Head of caudate nucleus (tissue), 42 donors: ENCODE results near the gene S100A13.

Experiments
- DNase-seq, 42 donors: peaks; one replicate each; pipeline versions ENCODE4 v3.0.0 to v3.0.0-alpha.2; 2020 to 2021; ENCODE audit warnings: mixed read lengths in 7 of 42
- intact Hi-C: fragments of 100-400 bp; cut with DNase I; formaldehyde crosslinking; loops from one replicate; pipeline ENCODE4 v1.15.0; 2022

S100A13 gene

DNA sequence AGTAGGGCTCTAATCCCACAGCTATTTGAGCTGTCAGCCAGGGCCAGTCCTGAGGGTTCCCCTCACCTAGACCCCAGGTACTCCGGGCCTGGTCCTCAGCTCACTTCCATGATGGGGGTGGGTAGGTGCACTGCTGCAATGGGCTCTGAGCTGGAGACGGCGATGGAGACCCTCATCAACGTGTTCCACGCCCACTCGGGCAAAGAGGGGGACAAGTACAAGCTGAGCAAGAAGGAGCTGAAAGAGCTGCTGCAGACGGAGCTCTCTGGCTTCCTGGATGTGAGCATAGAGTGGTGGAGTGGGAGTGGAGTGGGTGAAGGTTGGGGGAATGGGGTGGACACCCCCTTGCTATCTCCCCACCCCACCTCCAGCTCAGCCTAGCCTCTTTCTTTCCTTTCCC, 3.1 kb upstream of the S100A13 start:
- intact Hi-C loops, result no loop called here

DNA sequence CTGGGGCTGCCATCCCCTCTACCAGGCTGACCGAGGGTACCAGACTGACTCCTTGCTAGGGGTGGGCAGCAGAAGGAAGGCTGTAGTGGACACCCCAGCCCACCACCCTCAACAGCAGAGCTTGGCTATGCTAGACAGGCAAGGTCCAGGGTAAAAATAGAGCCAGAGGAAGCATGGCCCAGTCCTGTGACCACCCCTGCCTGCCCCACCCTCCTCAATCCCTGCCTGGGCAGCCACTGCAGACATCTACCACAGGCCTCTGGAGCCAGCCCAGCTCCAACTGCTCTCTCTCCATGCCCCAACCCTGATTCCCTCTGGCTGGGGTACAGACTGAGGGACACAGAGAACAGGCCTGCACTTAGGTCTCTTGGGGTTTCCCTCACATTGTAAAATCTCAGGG, 2.7 kb upstream of the S100A13 start:
- intact Hi-C loops, result loop anchor here (2.0 kb wide), 1 partner anchor 53 kb away; no protein-coding TSS in a partner anchor
- DNase-seq, result peak in 24 of 42 donors; percentile 13 to 70 (median 52)

More for the DNA sequence above, 3.1 kb upstream of the S100A13 start:
- DNase-seq, result peak in 1 of 42 donors; percentile 28

DNA sequence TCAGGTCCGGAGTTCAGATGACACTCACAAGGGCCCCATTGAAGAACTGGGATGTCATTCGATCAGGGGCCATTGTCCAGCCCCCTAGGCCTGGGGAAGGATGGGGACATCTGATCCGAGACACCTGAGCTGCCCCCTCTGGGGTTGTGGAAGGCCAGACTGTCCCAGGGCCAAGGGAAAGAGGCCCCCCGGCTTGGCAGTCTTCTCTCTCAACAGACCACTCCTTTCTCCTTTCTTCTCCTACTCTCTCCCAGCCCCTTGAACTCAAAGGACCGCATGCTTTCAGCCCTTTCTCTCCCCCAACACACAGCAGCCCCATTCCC, 2.0 kb upstream of the S100A13 start:
- intact Hi-C loops, result loop anchor here (2.0 kb wide), 1 partner anchor 53 kb away; no protein-coding TSS in a partner anchor
- peak in 1 of 42 donors; percentile 6 for DNase-seq

DNA sequence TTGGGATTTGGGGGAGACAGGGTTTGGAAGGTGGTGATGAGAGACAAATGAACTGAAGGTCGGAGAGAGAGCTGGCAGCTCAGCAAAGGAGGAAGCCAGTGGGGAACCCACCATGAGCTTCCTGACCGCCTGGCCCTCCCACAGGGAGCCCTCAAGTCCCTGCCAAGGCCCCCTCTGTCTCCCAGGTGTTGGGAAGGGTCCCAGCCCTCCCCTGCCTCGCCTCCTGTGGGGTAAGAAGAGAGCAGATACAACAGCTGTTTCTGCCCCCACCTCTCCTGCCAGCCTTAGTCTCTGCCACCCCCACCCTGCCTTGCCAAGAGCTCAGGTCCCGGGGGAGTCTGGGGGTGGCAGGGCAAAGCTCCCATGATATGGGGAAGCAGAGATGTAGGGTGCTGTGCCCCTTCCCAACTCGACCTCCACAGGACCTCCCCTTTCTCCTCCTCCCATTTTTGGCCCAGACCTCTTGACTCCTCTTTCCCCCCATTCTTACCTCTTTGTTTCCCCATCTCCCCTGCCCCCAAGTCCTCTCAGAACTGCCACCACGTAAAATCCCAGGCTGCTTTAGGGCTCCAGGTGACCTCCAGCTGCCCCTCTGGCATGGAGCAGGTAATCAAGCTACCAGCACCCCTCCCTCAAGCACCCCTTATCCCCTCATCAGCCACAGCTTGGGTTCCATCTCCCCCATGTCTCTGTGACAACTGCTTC, 1.5 kb upstream of the S100A13 start:
- DNase-seq, result peak in 25 of 42 donors; percentile 32 to 85 (median 56)
- intact Hi-C loops, result loop anchor here (2.0 kb wide), 1 partner anchor 52 kb away; no protein-coding TSS in a partner anchor

DNA sequence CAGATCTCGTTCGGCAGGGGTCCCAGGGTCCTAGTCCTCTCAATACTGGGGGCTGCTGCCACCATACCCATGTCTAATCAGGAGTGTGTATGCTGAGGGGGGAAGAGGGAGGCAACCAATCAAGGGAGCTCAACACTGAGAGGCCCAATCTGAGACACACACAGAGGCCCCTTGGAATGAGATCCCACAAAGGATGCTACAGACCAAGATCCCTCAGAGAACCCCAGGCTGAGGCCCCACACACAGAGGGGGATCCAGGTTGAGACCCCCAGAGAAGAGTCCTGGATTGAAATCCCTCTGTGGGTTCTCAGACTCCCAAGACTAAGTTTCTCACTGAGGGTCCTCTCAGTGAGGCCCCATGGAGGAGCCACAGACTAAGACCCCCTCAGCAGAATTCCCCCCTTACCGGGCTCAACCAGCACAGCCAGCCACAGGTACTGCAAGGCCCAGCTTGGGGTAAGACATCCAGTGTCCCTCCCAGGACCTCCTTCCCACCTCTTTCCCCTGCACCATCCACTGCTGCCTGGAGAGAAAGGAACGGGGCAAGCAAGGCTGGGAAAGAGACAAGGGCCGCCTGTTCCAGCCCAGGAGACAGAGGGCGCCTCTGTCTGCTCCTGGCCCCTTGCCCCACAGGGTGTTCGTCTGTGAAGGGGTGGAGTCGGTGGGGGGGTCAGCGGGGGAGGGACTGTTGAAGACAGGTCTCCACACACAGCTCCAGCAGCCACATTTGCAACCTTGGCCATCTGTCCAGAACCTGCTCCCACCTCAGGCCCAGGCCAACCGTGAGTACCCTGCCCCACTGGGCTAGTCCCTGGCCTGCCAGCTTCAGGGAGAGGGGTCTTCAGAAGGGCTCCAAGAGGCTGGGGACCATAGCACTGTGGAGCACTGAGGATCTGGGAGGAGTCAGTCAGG, 666 bp upstream of the S100A13 start, which contains the start of gene S100A1:
Gene S100A1 (plus strand): TSS at position 720 of the 912 bp plus-strand sequence. CDS start 2,088 bp downstream, outside the sequence.
- peak; percentile 50 to 92 (median 76) for DNase-seq
- intact Hi-C loops, result loop anchor here (2.0 kb wide), 1 partner anchor 51 kb away; no protein-coding TSS in a partner anchor

DNA sequence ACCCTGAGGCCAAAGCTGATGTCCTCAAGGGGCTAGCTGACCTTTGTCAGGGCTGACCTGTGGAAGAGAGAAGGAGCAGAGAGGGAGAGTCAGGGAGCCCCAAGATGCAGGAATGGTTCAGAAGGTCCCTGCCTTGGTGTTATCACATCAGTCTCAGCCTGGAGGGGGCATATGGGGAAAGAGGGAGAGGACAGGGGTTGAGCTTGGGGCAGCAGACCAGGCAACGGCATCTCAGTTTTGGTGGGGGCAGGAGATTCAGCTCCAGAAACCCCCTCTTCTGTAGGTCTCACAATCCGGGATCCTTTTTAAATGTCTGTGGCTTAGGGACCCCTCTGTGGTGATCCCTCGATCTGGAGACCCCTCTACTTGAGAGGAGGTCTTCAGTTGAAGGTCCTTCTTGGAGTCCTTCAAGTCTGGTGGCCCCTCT, 815 bp downstream of the S100A13 start:
- intact Hi-C loops, result no loop called here
- DNase-seq, result no peak

DNA sequence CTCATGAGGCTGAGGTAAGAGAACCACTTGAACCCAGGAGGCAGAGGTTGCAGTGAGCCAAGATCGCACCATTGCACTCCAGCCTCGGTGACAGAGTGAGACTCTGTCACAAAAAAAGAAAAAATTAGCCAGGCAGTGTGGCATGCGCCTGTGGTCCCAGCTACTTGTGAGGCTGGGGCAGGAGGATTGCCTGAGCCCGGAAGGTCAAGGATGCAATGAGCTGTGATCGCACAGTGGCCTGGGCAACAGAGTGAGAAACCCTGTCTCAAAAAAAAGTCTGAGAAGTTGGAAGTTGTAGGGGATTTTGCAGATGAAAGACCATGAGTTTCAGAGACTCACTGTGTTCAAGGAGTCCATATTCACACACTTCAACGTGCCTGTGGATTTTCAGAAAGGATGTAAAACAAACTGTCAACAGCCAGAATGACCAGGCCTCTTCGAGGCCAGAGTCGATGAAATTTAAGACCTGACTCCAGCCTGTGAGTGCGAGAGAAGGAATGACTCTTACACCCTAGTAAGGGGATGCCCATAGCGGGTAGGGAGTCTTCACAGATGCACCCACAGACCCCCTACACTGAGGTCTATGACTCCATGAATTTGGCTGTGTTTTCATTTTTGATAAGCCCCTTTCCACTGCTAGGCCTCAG, 2.2 kb downstream of the S100A13 start:
- intact Hi-C loops, result no loop called here
- peak in 1 of 42 donors; percentile 4 for DNase-seq

DNA sequence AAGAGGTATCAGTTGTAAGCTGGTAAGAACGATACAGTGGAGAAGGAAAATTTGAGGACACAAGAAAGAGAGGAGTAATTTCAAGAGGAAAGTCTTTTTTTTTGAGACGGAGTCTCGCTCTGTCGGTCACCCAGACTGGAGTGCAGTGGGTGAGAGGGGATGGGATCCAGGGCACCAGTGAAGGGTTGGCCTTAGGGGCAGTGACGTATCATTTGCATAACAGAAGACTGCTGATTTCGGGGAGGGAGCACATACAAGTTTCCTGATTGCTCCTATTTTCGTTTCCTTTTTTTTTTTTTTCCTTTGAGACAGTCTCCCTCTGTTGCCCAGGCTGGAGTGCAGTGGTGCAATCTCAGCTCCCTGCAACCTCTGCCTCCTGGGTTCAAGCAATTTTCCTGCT, 4.2 kb downstream of the S100A13 start:
- no peak for DNase-seq

DNA sequence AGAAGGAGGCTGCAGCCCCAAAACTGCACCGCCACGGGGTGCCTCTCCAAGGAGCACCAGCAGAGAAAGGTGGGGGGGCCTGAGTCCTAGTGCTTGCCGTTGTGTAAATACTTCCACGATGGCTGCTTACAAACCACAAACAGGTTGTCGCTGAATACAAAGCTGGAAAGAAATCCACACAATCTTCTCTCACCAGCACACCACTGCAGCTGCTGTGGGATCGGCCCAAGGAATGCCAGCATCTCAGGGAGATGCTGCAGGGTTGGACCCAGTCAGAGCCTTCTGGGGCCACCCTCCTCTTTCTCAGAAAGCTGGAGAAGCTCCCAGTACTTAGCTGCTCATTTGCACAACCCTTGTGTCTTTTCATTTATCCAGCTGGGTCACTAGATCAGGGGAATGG, 8.1 kb downstream of the S100A13 start:
- intact Hi-C loops, result no loop called here

More for the DNA sequence above, 4.2 kb downstream of the S100A13 start:
- intact Hi-C loops, result no loop called here

DNA sequence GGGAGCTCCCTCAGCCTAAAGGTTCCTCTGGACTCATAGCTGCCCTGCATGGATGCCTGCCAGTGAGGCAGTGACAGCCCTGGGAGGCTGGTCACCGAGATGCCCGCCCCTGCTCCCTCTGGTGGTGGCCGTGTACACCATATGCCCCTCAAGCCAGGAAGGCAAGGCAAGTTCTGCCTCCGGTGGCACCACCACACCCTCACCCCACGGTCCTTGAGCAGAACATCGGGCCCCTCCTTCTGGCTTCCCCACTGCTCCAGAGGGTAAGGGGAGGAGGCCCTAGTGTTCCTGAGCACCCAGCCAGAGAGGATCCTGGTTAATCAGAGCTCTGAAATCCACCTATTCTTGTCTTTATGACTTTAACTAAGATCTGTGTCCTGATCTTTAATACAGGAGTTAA, 9.6 kb downstream of the S100A13 start:
- intact Hi-C loops, result no loop called here
- peak in 28 of 42 donors; percentile 21 to 79 (median 60) for DNase-seq

More for the DNA sequence above, 8.1 kb downstream of the S100A13 start:
- no peak for DNase-seq

DNA sequence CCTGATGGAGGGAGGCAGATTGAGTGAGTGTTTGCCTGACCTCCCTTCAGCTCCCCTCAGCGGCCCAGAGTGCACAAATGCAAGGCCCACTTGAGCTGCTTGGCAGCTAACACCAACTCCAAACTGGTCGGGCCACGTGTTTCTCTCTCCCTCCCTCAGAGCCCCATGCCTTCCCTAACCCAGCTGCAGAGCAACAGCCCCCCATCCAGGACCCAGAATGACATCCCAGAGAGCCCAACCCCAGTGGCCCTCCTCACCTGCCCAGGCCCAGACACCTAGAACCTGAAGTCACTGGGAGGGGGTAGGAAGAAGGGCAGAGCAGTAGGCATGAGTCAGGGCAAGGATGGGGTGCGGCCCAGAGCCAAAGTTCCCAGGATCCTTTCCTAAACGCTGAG, 10.4 kb downstream of the S100A13 start:
- DNase-seq, result peak in 1 of 42 donors; percentile 20
- intact Hi-C loops, result no loop called here

DNA sequence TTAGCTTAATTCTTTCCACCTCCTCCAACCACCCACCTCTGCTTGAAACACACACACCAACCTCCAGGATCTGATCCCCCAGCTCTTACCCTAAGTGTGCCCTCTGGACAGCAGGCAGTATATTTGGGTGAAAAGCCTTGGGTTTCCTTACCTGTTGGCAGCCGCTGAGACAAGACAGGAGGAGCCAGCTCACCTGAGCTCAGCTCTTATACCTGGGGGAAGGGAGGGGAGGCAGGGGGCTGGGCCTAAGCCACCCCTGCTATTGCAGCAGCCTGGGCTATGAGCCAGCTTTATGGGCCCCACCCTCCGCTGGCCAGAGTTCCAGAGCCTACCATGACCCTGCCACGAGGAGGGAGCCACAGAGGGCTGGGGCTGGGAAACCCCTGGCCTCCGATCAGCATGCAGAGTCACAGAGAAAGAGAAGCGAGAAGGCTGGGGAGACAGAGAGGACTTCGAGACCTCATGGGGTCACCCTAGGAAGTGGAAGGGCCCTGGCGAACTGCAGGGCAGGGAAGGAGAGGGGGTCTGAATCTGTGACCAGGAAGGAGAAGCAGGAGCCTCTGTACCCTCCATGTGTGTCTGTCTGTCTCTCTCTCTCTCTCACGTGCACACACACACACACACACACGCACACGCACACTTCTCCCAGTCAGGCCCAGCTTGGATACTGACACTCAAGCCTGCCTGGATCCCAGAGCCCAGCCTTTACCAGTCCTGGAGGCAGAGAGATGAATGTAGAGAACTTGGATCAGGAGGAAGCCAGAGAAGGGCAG, 11.0 kb downstream of the S100A13 start, which contains the start of gene S100A14:
Gene S100A14 (minus strand): TSS at position 182 of the 773 bp plus-strand sequence. CDS start 467 bp downstream, outside the sequence.
- DNase-seq, result no peak
- intact Hi-C loops, result no loop called here

DNA sequence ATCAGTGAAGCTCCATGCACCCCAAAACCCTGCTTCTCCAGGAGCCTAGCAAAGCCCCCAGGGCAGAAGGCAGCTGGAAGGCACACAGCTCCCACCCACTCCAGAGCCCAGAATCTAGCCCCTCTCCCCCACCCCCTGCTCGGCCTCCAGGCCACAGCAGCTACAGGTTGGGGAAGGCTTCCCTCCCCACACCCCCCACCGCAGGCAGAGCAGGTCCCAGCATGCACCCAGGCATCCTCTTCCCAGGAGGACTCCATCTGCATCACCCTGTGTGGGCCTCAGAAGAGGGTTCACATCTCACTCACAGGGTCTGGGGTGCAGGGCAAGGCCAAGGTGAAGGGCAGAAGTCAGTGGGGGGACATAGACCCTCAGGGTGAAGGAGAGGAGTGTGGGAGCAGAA, 11.9 kb downstream of the S100A13 start:
- intact Hi-C loops, result no loop called here
- no peak for DNase-seq

DNA sequence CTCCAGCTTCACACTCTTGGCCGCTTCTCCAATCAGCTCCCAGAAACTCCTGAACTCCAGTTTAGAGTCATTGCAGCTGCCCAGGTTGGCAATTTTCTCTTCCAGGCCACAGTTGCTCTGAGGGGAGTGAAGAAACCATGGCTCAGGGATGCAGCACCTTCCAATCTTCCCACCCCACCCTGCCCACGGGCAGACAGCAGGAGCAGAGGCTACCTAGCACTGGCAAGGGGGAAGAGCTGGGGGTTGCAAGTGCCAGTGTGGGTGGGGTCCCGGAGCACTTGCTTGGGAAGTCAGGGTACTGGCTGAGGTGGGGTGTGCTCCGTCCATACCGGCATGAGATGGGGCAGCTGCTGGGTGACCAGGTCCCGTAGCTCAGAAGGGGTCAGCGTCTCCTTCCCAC, 12.4 kb downstream of the S100A13 start:
- intact Hi-C loops, result no loop called here
- DNase-seq, result no peak

DNA sequence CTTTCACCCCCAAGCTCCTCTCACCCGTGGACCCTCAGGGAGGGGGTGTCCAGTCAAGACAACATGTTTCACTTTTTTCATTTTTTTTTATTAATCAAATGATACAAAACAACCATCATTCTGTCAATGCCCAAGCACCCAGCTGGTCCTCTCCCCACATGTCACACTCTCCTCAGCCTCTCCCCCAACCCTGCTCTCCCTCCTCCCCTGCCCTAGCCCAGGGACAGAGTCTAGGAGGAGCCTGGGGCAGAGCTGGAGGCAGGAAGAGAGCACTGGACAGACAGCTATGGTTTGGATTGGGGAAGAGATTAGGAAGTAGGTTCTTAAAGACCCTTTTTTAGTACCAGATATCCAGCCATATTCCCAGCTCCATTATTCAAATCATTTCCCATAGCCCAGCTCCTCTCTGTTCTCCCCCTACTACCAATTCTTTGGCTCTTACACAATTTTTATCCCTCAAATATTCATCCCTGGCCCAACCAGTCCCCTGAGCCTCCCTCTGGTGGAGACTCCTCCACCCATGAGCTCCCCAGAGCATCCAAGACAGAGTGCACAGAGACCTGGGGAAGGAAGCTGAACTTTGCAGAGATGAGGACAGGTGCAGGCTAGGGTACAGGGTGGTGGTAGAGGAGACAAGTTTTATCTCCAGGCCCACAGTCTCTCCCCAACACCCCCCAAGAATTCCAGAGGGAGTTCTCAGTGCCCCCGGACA, 13.0 kb downstream of the S100A13 start:
- no peak for DNase-seq
- intact Hi-C loops, result no loop called here

DNA sequence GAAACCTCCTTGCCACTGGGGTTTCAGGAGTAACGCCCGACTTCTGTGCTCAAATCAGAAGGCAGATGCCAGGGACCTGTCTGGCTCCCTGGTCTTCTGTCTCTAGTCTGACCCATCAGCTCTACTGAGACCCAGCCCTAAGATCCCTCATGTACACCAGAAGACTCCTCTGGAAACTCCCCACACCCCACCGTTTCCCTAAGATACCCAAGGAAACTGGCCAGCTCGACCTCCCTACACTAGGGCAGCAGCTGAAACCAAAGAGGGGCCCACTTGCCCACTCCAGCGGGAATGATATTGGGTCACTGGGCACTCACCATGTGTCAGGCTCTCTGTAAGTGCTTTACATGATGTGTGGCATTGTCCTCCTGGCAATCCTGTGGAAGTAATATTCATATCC, 13.9 kb downstream of the S100A13 start:
- DNase-seq, result no peak
- intact Hi-C loops, result no loop called here

DNA sequence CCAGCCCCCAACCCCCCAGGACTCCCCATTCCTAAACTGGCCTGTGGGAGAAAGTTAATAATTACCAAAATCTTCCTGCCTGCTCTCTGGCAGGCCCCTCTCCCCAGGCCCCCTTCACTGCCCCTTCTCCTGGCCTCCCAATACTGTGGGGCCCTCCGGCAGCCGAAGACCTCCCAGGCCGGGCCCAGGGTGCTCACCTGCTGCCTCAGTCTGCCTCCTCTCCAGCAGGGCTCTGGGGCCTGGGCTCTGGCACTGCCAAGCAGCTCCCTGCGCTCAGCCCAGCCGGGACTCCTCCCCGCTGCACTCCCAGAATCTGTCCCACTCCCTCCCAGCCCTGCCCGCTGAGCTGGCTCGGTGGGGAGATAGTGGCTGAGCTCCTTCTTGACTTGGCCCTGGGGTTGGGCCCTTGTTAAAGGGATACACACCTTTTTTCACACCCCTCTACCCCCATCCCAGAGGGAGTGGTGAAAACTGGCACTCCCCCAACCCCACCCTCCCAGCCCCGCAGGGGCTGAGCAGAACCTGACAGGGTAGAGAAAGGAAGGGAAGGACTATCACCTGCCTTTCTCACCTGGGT, 14.5 kb downstream of the S100A13 start, which contains the start of gene S100A16:
Gene S100A16 (minus strand): TSS at position 383 of the 577 bp plus-strand sequence. CDS start 4,986 bp downstream, outside the sequence.
- intact Hi-C loops, result no loop called here
- peak in 20 of 42 donors; percentile 16 to 75 (median 48) for DNase-seq
